Mesodermal cell (in vitro differentiated cells): ENCODE results near the gene COQ3.

Experiments
- H3K27ac ChIP-seq: 2 replicates; pipeline ENCODE4 v1.7.0; 2013; ENCODE audit warnings: mild to moderate bottlenecking, low read depth, low read length, moderate library complexity; ENCODE audit not compliant: severe bottlenecking
- H3K36me3 ChIP-seq: 2 replicates; pipeline ENCODE4 v1.7.1; 2013; ENCODE audit warnings: mild to moderate bottlenecking, low read length, moderate library complexity; ENCODE audit not compliant: control insufficient read depth, insufficient read depth
- H3K4me1 ChIP-seq: one replicate; pipeline ENCODE4 v1.7.1; 2013; ENCODE audit warnings: mild to moderate bottlenecking, low read length; ENCODE audit not compliant: insufficient read depth, control insufficient read depth, poor library complexity, severe bottlenecking
- H3K4me3 ChIP-seq: 2 replicates; pipeline ENCODE4 v1.7.0; 2013; ENCODE audit warnings: low read length, control low read depth, mild to moderate bottlenecking; ENCODE audit not compliant: insufficient read depth, poor library complexity, severe bottlenecking; ENCODE audit errors: extremely low read depth
- H3K9me3 ChIP-seq: 2 replicates; pipeline ENCODE4 v1.7.1; 2013; ENCODE audit warnings: mild to moderate bottlenecking, low read length, moderate library complexity; ENCODE audit not compliant: control insufficient read depth
- WGBS, 2 experiments: methylation state at CpG; one replicate each; pipeline ENCODE4 v1.1.5; 2013; ENCODE audit warnings: missing lambda C conversion rate in 2 of 2; ENCODE audit not compliant: insufficient coverage in 2 of 2; 5-methylcytosine and 5-hydroxymethylcytosine counted together

Gene COQ3

GRCh38 chr6:99333068-99333467 lies 60.9 kb downstream of the COQ3 start:
- no peaks in the 10 kb centered on the region for H3K36me3 ChIP-seq
- peaks cover 3% of the 10 kb centered on the region for H3K4me1 ChIP-seq
- H3K4me3 ChIP-seq = no peak overlapping the region
- no peaks in the 10 kb centered on the region for H3K9me3 ChIP-seq
- 90 to 94% methylated on average over 4 to 6 of the region's 6 CpGs for WGBS, 2 experiments
- H3K27ac ChIP-seq = no peak overlapping the region

GRCh38 chr6:99331531-99331930 lies 62.5 kb downstream of the COQ3 start:
- H3K9me3 ChIP-seq = no peaks in the 10 kb centered on the region
- peaks cover 3% of the 10 kb centered on the region for H3K4me1 ChIP-seq
- WGBS, 2 experiments = 80 to 92% methylated on average over 3 of the region's 3 CpGs
- no peak overlapping the region for H3K27ac ChIP-seq
- no peak overlapping the region for H3K4me3 ChIP-seq
- no peaks in the 10 kb centered on the region for H3K36me3 ChIP-seq

GRCh38 chr6:99330159-99330558 lies 63.8 kb downstream of the COQ3 start:
- H3K4me1 ChIP-seq = peaks cover 3% of the 10 kb centered on the region
- H3K4me3 ChIP-seq = no peak overlapping the region
- 0 to 10% methylated on average over 1 to 2 of the region's 2 CpGs for WGBS, 2 experiments
- no peak overlapping the region for H3K27ac ChIP-seq
- no peaks in the 10 kb centered on the region for H3K9me3 ChIP-seq
- H3K36me3 ChIP-seq = no peaks in the 10 kb centered on the region

GRCh38 chr6:99324996-99325395 lies 69.0 kb downstream of the COQ3 start:
- peaks cover 3% of the 10 kb centered on the region for H3K4me1 ChIP-seq
- H3K4me3 ChIP-seq = no peak overlapping the region
- no peaks in the 10 kb centered on the region for H3K36me3 ChIP-seq
- no peak overlapping the region for H3K27ac ChIP-seq
- no peaks in the 10 kb centered on the region for H3K9me3 ChIP-seq
